ENCODE data around the gene GLS.
"Not testable (repeated sequence)": the region's sequence is repeated elsewhere in the genome, so short reads cannot be mapped to it uniquely, and the experiment has no call there.

The GLS gene

DNA sequence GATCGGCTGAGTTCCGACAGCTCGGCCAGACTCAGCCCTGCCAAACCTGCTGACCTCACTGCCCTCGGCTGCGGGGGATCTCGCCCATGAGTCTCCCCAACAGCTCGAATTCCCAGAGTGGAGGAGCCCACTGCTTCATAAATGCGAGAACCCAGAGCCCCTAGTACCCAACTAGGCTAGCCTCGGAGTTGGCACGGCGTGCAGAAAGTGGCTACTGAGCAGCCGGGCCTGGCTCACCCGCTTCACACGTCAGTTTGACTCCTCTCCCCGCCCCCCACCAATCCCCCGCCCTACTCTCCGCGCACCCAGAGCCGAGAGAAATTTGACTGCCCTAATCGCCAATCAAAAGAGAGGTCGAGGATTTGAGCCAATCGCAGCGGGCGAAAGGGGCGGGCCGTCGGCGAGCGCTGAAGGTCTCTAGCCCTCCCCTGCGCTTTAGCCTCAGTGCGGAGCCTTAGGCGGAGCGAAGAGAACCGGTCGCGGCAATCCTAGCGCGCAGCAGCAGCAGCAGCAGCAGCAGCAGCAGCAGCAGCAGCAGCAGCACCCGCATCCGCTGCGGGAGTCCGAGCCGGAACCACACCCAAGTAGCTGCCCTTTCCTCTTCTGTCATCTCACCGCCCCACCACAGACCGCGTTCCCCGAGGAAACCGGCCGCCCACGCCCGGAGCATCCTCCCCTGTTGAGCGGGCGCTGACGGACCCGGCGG lies at the start of gene GLS:
Gene GLS, plus strand, starts transcription at position 444 of the 706 bp plus-strand sequence. CDS start 264 bp downstream, outside the sequence.
- in situ Hi-C loops (cut with MboI; ENCODE audit: low sequenced_read_pairs): no loop called here

DNA sequence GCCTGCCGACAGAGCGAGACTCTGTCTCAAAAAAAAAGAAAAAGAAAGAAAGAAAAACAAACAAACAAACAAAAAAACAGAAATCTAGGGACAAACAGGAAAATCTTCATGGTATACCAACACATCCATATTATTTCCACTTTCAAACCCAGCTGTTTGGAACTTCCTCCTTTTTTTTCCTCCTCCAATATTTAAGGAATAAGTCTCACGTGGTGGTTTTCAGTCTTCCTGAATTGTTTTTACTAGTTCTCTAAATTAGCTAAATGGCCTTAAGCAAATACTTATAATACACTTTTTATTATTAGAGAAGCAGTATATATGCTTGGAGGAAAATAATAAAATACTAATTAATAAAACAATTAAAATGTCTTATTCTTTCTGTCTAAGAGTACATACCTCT lies 48.7 kb upstream of the GLS start:
- in situ Hi-C loops (cut with MboI; ENCODE audit: low sequenced_read_pairs): no loop called here

DNA sequence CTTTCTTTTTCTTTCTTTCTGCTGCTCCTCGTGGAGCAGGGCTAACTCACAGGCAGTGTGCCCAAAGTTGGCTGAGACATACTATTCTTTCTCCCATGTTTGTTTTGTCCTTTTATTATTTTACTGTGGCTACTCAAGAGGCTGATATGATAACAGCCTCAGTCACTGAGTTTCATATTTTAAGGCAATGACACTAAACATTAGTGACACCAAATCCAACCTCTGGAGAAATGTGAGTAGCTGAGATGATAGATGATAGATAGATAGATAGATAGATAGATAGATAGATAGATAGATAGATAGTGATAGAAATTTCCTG lies 45.8 kb upstream of the GLS start:
- in situ Hi-C loops (cut with MboI; ENCODE audit: low sequenced_read_pairs): no loop called here

DNA sequence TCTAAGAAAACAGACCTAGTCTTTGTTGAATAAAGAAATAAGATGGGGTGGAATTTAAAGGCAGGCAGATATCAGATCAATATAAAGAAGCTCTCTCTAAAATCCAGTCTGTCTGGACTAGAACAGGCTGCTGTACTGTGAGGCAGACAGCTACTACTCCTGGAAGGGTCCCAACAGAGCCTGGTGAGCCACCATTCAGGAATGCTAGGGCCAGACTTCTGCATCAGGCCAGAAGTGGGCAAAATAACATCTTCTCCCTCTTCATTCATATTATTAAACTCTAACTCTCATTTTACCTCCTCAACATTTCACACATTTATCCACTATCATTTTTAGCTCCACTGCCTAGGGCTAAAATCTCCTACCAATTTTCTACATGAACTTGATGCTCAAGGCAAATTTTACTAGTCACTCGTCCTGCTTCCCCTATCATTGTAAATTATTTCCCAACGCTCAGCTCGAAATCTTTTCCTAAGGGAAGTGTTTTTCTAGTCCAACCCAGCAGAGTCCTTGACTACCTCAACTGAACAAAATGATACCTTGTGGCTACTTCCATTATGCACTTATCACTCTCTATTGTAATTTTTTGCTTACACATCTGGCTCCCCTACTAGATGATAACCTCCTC lies 45.2 kb upstream of the GLS start:
- in situ Hi-C loops (cut with MboI; ENCODE audit: low sequenced_read_pairs): no loop called here

DNA sequence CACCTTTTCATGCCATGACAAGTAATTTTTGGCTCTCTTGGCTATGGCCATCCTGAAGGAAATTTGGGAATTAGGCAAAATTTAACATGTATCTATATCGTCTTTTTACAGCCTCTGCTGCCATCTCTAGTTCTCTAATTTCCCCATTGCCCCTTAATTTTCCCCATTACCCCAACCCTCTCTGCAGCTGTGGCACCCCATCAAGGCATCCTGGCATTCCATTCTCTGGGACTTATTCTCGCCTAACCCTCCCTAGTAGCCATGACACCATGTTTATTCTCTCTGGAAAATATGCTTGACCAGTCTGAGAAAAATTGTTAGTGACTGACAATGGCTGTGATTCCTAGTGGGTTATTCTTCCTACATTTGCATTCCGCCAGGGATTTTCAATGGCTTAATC lies 43.9 kb upstream of the GLS start:
- in situ Hi-C loops (cut with MboI; ENCODE audit: low sequenced_read_pairs): no loop called here

DNA sequence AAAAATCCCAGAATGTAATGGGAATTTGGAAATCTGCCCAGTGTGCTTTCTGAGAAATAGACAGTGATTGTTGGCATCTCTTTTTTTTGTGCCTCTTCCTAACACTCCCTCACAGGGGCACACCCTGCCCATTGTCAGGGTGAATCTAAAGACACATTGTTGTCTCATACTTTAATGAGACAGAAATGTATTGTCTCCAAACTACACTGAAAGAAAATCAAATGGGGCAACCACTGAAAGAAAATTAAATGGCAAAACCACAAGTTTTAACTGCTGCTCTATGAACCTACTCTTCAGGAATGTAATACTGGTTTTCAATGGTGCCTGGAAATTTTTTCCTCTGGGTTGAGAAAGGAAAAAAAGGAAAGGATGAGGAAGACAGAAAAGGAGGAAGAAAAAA lies 43.2 kb upstream of the GLS start:
- in situ Hi-C loops (cut with MboI; ENCODE audit: low sequenced_read_pairs): no loop called here

DNA sequence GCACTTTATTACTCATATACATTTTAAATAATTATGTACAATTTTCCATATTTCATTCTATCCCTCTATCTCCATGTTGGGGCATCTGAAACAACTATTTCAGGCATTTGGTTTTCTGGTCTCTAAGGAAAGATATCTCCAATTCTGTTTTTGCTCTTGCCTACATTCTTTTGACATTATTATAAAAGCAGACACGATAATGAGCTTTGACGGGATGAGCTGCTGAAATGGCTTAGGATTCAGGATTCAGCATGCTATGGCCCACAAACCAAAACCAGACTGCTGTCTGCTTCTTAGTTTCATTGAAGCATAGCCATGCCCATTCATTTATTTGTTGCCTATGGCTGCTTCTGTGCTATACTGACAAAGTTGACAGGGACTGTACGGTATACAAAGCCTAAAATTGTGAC lies 42.7 kb upstream of the GLS start:
- in situ Hi-C loops (cut with MboI; ENCODE audit: low sequenced_read_pairs): no loop called here

DNA sequence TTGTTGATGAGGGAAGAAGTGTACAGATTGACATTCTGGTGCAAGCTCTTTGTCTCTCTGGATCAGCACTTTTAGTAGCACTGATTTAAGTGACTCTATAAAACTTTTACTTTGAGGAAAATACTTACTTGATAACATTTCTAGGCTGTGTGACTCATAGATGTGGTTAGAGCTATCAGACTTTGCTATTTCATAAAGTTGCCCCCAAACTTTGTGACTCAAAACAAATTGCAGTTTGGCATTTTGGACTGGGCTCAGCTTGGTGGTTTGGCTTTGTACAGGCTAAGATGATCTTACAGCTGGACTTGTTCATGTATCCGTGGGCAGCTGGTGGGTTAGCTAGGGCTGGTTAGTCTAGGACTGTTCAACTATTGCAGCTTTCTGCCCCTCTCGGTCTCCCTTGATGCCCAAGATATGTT lies 42.1 kb upstream of the GLS start:
- in situ Hi-C loops (cut with MboI; ENCODE audit: low sequenced_read_pairs): no loop called here

DNA sequence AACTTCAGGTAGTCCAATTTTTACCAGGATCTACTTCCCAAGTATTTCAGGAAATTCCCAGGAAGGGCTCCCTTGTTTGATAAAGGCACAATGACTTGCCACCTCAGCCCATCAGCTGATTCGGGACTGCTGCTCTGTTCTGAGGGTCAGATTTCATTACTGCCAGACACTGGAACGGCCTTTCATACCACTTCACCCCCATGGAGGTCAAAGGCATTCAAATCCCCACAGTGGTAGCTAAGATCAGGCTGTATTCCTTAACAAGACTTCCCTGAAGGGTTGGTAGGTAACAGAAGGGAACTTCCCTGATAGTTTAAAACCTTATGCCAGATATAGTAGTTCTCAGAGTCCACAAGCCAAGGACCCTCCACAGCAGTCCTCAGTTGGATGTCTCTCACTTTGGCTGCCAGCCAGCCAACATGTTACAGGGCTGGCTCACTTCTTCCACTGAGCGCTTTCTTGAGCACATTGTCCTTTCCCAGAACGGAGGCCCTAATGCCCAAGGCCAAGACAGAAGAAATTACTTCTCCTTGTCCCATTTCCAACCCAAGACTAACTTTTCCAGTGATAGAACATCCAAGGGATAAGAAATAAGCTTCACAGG lies 40.0 kb upstream of the GLS start:
- in situ Hi-C loops (cut with MboI; ENCODE audit: low sequenced_read_pairs): no loop called here

DNA sequence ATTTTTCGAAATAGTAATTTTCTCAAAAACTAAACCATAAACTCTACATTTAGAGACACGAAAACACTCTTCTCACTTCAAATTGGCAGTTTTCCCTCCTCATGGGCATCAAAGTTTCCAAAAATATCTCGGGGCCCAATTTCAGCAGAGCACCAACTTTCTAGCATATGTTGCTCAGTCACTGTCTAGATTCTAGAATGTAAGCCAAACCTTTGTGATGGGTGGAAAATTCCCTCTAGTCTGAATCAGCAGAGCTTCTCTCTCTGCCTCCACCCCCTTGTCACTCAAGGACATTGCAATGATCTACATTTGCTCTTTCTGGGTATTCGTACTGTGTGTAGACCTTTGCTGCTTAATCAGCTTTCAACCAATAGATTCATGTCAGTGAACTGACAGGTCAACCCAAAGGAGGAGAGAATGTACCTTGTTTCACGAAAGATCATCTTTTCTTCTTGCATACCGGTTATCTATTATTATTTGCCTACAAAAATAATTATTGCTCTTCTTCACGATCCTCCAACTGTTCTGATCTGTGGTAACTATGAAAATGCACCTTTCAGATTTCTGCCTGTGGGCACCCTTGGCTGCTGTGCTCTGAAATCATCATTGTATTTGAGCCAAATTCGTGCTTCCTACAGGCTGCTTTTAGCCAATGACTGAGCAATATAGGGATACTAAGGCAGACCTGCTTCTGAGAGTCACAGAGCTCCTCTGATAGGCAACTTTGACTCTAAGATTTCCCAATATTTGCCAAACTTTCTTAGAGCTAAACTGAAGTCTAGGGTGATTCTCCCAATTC lies 38.7 kb upstream of the GLS start:
- in situ Hi-C loops (cut with MboI; ENCODE audit: low sequenced_read_pairs): no loop called here

DNA sequence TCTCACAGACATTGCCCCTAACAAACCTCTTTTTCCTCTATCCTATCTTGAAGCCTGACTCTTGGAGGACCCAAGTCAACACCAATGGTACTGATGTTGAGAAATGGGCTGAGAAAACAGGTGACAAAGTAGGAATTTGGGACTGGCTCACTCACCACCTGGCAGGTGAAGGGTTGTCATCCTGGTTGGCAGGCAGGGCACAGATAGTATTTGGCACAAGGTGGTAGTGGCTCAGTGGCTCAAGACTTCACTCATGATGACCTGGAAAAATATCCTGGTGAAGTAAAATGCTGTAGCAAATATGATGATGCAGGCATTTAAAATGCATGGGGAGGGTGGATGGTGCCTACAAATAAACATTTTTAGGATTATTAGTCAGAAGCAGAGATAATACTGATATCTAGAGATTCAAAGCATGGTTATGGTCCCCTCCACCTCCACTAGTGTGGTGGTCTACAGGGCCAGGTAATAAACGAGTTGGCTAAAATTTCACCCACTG lies 38.0 kb upstream of the GLS start:
- in situ Hi-C loops (cut with MboI; ENCODE audit: low sequenced_read_pairs): no loop called here

DNA sequence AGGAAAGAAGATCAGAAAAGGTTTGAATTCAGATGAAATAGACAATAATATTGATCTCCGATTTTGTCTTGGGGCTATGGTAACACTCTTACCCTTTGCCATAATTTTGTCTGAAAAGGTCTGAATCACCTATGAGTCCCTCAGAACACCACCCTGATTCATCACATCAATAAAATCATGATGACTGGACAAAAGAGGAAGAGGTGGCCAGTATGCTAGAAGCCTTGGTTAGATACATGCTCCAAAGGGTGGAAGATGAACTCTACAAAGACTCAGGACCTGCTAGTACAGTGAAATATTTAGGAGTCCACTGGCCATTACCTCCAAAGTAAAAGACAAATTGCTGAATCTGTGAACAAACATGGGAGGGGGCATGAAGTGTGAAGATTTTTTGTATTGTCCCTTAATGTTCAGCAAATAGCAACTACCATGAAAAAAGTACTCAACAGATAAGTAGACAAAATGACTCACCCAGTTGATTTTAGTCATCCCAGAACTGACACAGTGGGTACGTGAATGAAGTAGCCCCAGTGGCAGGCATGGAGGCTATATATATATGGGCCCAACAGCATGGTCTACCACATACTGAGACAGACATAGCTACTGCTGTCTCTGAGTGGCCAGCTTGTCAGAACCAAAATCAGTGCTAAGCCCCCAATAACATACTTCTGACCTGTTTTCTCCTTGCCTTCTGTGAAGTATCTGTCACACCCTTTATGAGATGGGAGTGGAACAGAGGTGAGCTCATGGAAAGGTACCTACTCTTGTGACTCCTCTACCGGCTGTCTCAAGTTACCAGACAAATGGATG lies 36.5 kb upstream of the GLS start:
- in situ Hi-C loops (cut with MboI; ENCODE audit: low sequenced_read_pairs): no loop called here

DNA sequence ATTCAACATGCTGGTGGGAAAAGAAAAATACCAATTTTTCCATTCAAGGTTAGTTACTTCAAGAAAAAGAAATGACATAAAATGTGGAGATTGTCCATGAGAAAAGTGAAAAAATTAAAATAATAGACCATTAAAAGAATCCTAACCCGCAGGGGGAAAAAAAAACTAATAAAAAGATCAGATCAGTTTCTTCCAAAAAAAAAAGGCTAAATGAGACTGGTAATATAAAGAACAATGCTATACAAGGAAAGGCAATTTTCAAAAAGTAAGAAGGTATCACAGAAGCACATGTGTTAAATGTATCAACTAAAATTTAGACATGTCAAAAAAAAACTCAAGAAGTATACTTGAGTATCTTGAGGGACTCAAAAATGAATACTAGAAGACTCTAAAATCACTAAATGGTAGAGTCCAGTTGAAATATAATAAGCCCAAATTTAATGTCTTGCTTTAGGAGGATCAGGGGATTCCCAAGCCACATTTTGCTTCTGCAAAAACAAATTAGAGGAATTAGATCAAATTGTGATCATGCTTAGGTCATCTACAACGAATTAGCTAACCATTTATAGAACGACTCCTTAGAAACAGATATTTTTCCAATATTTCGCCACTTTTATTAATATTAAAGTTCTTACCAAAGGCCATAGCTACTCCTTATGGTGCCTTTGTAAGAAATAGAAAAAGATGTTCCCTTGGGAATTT lies 35.8 kb upstream of the GLS start:
- in situ Hi-C loops (cut with MboI; ENCODE audit: low sequenced_read_pairs): no loop called here

DNA sequence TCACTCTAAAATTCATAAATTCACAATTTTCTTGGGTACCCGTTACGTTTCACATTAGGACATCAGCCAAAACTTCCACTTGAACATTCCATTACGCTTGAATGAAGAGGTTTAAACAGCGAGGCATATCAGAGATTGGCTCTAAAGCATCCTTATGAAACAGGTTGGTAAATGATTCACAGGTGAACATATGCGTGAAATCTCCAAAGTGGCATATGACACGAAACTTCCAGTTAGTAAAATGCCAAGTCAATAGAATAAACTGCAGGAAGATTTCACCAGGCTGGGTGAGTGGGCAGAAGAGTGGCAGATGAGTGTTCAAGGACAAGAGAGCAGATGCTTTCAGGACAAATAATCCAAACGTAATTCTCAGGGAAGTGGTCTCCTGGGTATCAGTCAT lies 33.9 kb upstream of the GLS start:
- in situ Hi-C loops (cut with MboI; ENCODE audit: low sequenced_read_pairs): no loop called here

DNA sequence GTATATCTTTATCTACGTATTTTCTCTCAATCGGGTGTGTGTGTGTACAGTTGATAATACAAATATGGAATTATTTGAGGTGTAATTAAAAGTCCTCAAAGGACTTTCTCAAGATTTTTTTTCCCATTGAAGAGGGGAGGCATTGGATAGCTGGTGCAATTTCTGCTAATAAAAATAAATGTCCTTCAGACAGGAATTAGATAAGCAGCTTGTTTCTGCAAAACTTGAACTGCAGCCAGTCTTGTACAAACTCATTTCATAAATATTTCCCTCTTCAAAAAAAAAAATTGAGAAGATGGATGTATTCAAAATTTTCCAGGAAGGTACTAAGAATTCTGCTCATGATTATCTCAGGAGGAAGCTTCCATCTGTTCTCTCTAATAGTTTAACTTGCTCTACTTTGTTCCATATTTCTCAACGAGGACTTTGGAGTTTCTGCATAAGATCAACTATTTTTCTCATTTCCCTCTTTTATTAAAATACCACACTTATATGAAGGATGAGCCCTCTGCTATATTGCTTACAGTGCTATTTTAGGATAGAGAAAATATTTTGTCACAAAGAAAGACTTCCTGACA lies 33.0 kb upstream of the GLS start:
- in situ Hi-C loops (cut with MboI; ENCODE audit: low sequenced_read_pairs): no loop called here

DNA sequence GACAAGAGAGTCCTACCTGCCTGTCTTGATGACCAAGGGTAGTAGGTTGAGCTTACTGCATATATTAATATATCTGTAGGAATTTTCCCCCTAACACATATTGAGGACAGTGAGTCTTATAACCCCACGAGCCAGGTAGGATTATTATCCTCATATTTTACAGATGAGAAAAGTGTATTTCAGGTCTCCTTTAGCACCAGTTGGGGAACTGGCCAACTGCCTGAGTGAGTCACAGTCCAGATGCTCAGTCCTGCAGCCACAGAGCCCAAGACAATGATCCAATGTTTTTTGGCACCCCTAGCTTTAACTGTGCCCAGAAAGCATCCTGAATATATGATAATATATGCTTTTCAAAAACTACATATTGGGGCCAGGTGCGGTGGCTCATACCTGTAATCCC lies 30.8 kb upstream of the GLS start:
- in situ Hi-C loops (cut with MboI; ENCODE audit: low sequenced_read_pairs): no loop called here

DNA sequence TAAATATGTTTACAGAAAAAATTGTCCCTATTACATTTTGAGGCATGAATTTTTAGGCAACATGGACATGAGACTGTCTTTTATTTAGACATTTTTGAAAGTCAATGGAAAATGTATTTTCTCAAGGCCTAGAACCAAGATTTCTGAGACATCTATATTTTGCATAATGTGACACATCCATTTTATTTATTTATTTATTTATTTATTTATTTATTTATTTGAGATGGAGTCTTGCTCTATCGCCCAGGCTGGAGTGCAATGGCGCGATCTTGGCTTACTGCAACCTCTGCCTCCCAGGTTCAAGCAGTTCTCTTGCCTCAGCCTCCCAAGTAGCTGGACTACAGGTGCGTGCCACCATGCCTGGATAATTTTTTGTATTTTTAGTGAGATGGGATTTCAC lies 27.6 kb upstream of the GLS start:
- in situ Hi-C loops (cut with MboI; ENCODE audit: low sequenced_read_pairs): not testable (repeated sequence)

DNA sequence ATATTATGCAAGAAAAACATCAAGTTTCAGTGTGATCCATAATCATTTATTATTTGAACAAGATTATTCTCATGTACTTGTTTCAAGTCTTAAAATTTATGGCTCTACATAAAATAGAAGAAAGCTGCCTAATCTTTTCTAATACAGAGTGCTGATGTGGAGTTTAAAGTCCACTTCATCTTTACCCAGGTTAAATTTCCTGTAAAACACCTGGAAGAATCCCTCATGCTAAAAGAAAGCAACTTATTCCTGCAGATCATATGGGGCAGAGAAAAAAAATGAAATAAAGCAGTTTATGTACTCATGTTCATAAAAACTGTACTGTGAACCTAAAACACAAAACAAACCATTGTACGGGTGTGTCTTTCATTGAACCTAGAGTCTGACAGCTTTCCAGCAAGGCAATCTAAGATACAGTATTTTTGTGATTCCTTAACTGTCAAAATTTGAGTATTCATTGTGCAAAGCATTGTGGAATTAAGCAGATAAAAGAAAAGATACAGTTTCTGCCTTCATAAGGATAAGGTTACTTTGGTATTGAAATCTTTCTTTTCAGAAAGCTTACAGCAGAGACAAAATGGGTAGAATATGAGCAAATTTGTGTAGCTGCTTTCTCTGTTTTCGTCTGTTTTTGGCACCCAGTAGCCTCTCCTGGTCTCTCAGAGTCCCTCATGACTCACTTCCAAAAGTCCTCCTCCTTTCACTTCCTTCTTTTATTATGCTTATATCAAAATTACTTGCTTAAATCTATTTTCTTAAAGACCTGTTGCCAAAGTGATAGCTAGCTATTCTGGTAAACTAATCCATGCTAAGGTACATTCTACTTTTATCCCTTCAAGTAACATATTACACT lies 26.9 kb upstream of the GLS start:
- in situ Hi-C loops (cut with MboI; ENCODE audit: low sequenced_read_pairs): no loop called here

DNA sequence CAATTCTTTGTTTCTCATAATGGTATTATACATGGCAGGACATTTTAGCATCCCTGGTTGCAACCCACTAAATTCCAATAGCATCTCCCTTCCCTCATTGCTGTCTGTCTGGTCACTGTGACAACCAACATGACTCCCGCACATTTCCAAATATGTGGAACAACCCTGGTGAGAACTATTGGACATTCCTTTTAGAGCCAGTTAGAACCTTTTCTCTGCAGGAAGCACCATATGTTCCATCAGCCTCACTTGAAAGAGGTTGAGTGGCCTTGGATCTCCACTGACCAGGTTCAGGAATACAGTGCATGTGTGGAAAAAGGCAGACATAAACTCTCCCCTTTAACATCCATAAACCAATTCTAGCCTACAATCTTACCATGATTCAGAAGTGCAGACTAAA lies 25.9 kb upstream of the GLS start:
- in situ Hi-C loops (cut with MboI; ENCODE audit: low sequenced_read_pairs): no loop called here
